ENCODE data around the gene CARD10. TPM values are rescaled to one million over a fixed set of nuclear protein-coding genes. Genes with fewer than 3 reads are reported as not detected.

Gene CARD10
- total and polyA plus RNA-seq, 2 of the 13 experiments (the other 11 are each of a cell fraction or from before 2014, with no cell fraction given), result 35.2 to 55.8 TPM

GRCh38 chr22:37561212-37562048 is 42.2 kb upstream of the CARD10 start (continued):
- no peak for TF ChIP-seq NKX3-1 (CRISPR knock-in tag; IDR thresholded peaks at IDR 0.05)
- peak in 1 of 2 experiments; percentile 94; a peak in 2 of 4 replicates for TF ChIP-seq KLF16 (CRISPR knock-in tag; IDR thresholded peaks at IDR 0.05)
- no peak for TF ChIP-seq ZNF546 (CRISPR knock-in tag; conservative IDR thresholded peaks at IDR 0.05)
- 0 out of 2 replicates have a peak, but pooled peaks have one; percentile 11 for TF ChIP-seq ZNF672 (CRISPR knock-in tag; IDR thresholded peaks at IDR 0.05)
- TF ChIP-seq ZNF83 (CRISPR knock-in tag; IDR thresholded peaks at IDR 0.05; ENCODE audit: borderline replicate concordance), result no peak
- peak; percentile 29; the same call in 1 of the 2 replicates for TF ChIP-seq ZNF558 (CRISPR knock-in tag; IDR thresholded peaks at IDR 0.05; ENCODE audit: borderline replicate concordance)
- TF ChIP-seq PTBP1 (IDR thresholded peaks at IDR 0.05; ENCODE audit: low read depth, low read length, poor library complexity, severe bottlenecking), result peak; percentile 39
- TF ChIP-seq ZNF878 (CRISPR knock-in tag; IDR thresholded peaks at IDR 0.05), result no peak
- TF ChIP-seq FOXC1 (CRISPR knock-in tag; IDR thresholded peaks at IDR 0.05; ENCODE audit: borderline replicate concordance), result peak; percentile 88; the same call in 1 of the 2 replicates
- TF ChIP-seq ZNF576 (CRISPR knock-in tag; IDR thresholded peaks at IDR 0.05), result 0 out of 2 replicates have a peak, but pooled peaks have one; percentile 49
- no peak for TF ChIP-seq GRHL1 (CRISPR knock-in tag; conservative IDR thresholded peaks at IDR 0.05)
- peak; percentile 53; the same call in 1 of the 2 replicates for TF ChIP-seq ZBED4 (CRISPR knock-in tag; IDR thresholded peaks at IDR 0.05; ENCODE audit: borderline replicate concordance)
- no peak for TF ChIP-seq PAF1 (CRISPR knock-in tag; IDR thresholded peaks at IDR 0.05)
- peak; percentile 49; the same call in 1 of the 2 replicates for TF ChIP-seq HMG20A (CRISPR knock-in tag; IDR thresholded peaks at IDR 0.05; ENCODE audit: borderline replicate concordance)
- 0 out of 2 replicates have a peak, but pooled peaks have one; percentile 37 for TF ChIP-seq ZC3H4 (CRISPR knock-in tag; IDR thresholded peaks at IDR 0.05; ENCODE audit: borderline replicate concordance)
- TF ChIP-seq FOXM1 (CRISPR knock-in tag; IDR thresholded peaks at IDR 0.05), result no peak
- no peak; the same call in 1 of the 2 replicates for TF ChIP-seq ZFP91 (CRISPR knock-in tag; IDR thresholded peaks at IDR 0.05; ENCODE audit: borderline replicate concordance)
- TF ChIP-seq THAP8 (CRISPR knock-in tag; IDR thresholded peaks at IDR 0.05; ENCODE audit: borderline replicate concordance), result no peak
- TF ChIP-seq ZNF589 (CRISPR knock-in tag; conservative IDR thresholded peaks at IDR 0.05), result no peak
- 0 out of 2 replicates have a peak, but pooled peaks have one; percentile 58 for TF ChIP-seq SRF (IDR thresholded peaks at IDR 0.05; ENCODE audit: low read depth, low read length)

All from HepG2 (cell line).